Liver (tissue), 3 donors: ENCODE measurements around the gene AGPAT2.

ENCODE experiments used
- FOXA2 ChIP-seq: IDR thresholded peaks from 2 replicates; pipeline ENCODE4 v1.6.1; 2016; ENCODE audit warnings: antibody characterized with exemption
- JUND ChIP-seq, 2 donors: IDR thresholded peaks; 2 replicates each; pipeline ENCODE4 v1.6.1; 2016; ENCODE audit warnings: antibody characterized with exemption in 2 of 2
- SP1 ChIP-seq: IDR thresholded peaks from 2 replicates; pipeline ENCODE4 v1.6.1; 2018; ENCODE audit warnings: antibody characterized with exemption, mild to moderate bottlenecking
- TF ChIP-seq, protein P1 (sequence below): fragments of 150-350 bp; IDR thresholded peaks from 2 replicates; pipeline ENCODE4 v1.5.1; 2017; ENCODE audit warnings: improper control_type of control experiment, low read depth, low read length; ENCODE audit not compliant: missing input control
- TF ChIP-seq, protein P2 (sequence below): IDR thresholded peaks from 2 replicates; pipeline ENCODE4 v1.6.1; 2016; ENCODE audit warnings: antibody characterized with exemption
- donor health status: healthy.
- donor health status: healthy.

DNA sequence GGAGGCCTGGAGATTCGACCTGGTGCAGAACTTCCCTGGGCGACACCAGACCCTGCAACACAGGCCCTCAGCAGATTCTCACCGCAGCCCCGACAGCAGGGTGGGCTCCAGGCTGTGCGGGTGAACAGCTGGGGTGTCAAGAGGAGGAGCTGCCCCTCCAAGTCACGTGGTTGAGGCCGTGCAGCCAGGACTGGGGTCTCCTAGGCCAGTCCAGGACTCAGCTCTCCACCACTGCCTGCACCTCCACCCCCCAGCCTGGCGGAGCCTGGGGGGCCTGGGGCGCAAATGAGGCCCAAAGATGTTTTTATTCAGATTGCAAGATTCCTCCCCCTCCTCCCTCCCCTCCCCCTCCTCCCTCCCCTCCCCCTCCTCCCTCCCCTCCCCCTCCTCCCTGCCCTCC, 9.2 kb upstream of the AGPAT2 start:
- TF ChIP-seq FOXA2 (no peak), SP1 (no peak), JUND (IDR thresholded peaks at IDR 0.05) (no peak)
- TF ChIP-seq, protein P1, sequence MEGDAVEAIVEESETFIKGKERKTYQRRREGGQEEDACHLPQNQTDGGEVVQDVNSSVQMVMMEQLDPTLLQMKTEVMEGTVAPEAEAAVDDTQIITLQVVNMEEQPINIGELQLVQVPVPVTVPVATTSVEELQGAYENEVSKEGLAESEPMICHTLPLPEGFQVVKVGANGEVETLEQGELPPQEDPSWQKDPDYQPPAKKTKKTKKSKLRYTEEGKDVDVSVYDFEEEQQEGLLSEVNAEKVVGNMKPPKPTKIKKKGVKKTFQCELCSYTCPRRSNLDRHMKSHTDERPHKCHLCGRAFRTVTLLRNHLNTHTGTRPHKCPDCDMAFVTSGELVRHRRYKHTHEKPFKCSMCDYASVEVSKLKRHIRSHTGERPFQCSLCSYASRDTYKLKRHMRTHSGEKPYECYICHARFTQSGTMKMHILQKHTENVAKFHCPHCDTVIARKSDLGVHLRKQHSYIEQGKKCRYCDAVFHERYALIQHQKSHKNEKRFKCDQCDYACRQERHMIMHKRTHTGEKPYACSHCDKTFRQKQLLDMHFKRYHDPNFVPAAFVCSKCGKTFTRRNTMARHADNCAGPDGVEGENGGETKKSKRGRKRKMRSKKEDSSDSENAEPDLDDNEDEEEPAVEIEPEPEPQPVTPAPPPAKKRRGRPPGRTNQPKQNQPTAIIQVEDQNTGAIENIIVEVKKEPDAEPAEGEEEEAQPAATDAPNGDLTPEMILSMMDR, result no peak
- TF ChIP-seq, protein P2, sequence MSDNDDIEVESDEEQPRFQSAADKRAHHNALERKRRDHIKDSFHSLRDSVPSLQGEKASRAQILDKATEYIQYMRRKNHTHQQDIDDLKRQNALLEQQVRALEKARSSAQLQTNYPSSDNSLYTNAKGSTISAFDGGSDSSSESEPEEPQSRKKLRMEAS, result no peak
